ENCODE measurements around the gene INAVA. TPM values are rescaled to one million over a fixed set of nuclear protein-coding genes. Genes with fewer than 3 reads are reported as not detected.

INAVA gene
- total RNA-seq, 2 donors from 2014 or later: 59.5 to 61.5 TPM

DNA sequence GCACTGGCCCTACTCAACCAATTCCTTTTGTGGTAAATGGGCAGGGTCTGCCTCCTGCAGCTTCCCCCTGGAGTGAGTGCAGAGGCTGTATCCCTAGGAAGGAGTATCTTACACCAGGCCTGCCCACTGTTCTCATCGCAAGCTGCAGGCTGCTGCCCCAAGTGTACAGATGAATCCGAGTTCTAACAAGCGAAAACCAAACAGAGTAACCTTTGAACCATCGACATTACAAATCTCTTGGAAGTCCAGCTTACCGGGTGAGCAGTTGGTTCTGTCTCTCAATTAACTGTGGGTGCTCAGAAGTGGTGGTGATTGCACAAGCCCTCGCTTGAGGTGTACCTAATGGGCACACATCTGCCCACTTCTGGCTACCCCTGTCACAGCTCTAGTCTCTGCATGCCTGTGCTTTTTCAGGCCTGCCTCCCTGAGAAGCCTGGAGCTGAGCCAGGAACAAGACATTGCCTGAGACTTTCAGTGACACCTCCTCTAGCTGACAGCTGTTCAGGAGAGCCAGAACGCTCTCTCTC is 22.7 kb downstream of the INAVA start:
- Mint-ChIP-seq H3K4me3 (no peak overlapping the region), H3K9me3 (no peaks in the 10 kb centered on the region), H3K27me3 (ENCODE audit: insufficient read depth) (no peaks in the 10 kb centered on the region), H3K36me3 (ENCODE audit: low read depth) (peaks cover 12% of the 10 kb centered on the region), H3K4me1 (no peaks in the 10 kb centered on the region), H3K27ac (no peak overlapping the region)
- no peak for DNase-seq
- Histone ChIP-seq H3K9me3 (ENCODE audit: control insufficient read depth, low read length) (no peaks in the 10 kb centered on the region), H3K27ac (ENCODE audit: low read depth, low read length) (peak overlapping the region; percentile 55), H3K4me1 (ENCODE audit: control insufficient read depth, insufficient read depth, low read length) (no peaks in the 10 kb centered on the region), H3K4me3 (ENCODE audit: low read length) (no peak overlapping the region), H3K27me3 (ENCODE audit: control insufficient read depth, insufficient read depth, low read length, poor library complexity, severe bottlenecking) (no peaks in the 10 kb centered on the region), H3K9ac (ENCODE audit: extremely low read depth, low read length, poor library complexity, severe bottlenecking) (no peak overlapping the region), H3K36me3 (ENCODE audit: control insufficient read depth, insufficient read depth, low read length) (peaks cover 11% of the 10 kb centered on the region)
- TF ChIP-seq, protein P1, sequence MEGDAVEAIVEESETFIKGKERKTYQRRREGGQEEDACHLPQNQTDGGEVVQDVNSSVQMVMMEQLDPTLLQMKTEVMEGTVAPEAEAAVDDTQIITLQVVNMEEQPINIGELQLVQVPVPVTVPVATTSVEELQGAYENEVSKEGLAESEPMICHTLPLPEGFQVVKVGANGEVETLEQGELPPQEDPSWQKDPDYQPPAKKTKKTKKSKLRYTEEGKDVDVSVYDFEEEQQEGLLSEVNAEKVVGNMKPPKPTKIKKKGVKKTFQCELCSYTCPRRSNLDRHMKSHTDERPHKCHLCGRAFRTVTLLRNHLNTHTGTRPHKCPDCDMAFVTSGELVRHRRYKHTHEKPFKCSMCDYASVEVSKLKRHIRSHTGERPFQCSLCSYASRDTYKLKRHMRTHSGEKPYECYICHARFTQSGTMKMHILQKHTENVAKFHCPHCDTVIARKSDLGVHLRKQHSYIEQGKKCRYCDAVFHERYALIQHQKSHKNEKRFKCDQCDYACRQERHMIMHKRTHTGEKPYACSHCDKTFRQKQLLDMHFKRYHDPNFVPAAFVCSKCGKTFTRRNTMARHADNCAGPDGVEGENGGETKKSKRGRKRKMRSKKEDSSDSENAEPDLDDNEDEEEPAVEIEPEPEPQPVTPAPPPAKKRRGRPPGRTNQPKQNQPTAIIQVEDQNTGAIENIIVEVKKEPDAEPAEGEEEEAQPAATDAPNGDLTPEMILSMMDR (conservative IDR thresholded peaks at IDR 0.05): no peak
- WGBS, 2 experiments (ENCODE audit: insufficient coverage in 1 of 2, insufficient read length in 1 of 2): 94 to 100% methylated on average over 2 to 6 of the region's 7 CpGs

DNA sequence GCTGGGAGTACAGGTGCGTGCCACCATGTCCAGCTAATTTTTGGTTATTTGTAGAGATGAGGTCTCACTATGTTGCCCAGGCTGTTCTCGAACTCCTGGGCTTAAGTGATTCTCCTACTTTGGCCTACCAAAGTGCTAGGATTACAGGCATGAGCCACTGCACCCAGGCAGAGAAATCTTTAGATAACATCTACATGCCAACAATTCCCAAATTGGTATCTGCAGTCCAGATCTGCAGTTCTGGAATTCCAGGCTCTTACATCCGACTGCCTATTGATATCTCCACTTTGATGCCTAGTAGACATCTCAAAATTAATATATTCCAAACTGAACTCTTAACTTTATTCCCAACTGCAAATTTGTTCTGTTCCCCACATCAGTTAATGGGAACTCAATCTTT is 23.3 kb downstream of the INAVA start:
- Mint-ChIP-seq H3K36me3 (ENCODE audit: low read depth) (peaks cover 9% of the 10 kb centered on the region), H3K4me1 (no peaks in the 10 kb centered on the region), H3K9me3 (no peaks in the 10 kb centered on the region), H3K27me3 (ENCODE audit: insufficient read depth) (no peaks in the 10 kb centered on the region), H3K4me3 (no peak overlapping the region), H3K27ac (no peak overlapping the region)
- Histone ChIP-seq H3K4me3 (ENCODE audit: low read length) (no peak overlapping the region), H3K4me1 (ENCODE audit: control insufficient read depth, insufficient read depth, low read length) (no peaks in the 10 kb centered on the region), H3K9ac (ENCODE audit: extremely low read depth, low read length, poor library complexity, severe bottlenecking) (no peak overlapping the region), H3K9me3 (ENCODE audit: control insufficient read depth, low read length) (no peaks in the 10 kb centered on the region), H3K27me3 (ENCODE audit: control insufficient read depth, insufficient read depth, low read length, poor library complexity, severe bottlenecking) (no peaks in the 10 kb centered on the region), H3K36me3 (ENCODE audit: control insufficient read depth, insufficient read depth, low read length) (peaks cover 4% of the 10 kb centered on the region), H3K27ac (ENCODE audit: low read depth, low read length) (no peak overlapping the region)
- TF ChIP-seq, protein P1 (conservative IDR thresholded peaks at IDR 0.05): no peak
- WGBS, 2 experiments (ENCODE audit: insufficient coverage in 1 of 2, insufficient read length in 1 of 2): 88 to 95% methylated on average over 1 to 3 of the region's 3 CpGs
- DNase-seq: no peak

DNA sequence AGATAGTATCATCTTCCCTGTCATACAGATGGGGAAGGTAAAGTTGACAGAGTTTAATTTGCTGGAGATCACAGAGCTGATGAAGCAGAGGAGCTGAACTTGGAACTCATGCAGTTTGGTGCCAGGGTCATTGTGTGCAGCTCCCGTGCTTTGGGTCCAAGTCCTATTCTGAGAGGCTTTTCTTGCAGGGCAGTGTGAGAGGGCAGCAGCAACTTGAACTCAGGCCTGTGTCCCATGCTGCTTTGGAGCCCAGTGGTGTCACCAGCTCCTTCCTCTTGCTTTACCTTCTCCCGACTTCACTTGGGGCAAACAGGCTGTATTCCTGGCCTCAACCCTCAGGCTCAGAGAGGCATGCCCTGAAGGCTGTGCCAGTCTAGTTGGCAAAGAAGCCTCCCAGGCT is 24.7 kb downstream of the INAVA start:
- H3K27ac ChIP-seq (ENCODE audit: low read depth, low read length): no peak overlapping the region
- H3K36me3 Mint-ChIP-seq (ENCODE audit: low read depth): no peaks in the 10 kb centered on the region
- no peak overlapping the region for H3K4me3 ChIP-seq (ENCODE audit: low read length)
- no peak for DNase-seq
- 88 to 90% methylated on average over 2 of the region's 2 CpGs for WGBS, 2 experiments (ENCODE audit: insufficient coverage in 1 of 2, insufficient read length in 1 of 2)
- H3K9me3 ChIP-seq (ENCODE audit: control insufficient read depth, low read length): no peaks in the 10 kb centered on the region
- H3K9ac ChIP-seq (ENCODE audit: extremely low read depth, low read length, poor library complexity, severe bottlenecking): no peak overlapping the region
- no peak overlapping the region for H3K4me3 Mint-ChIP-seq
- TF ChIP-seq, protein P1 (conservative IDR thresholded peaks at IDR 0.05): no peak
- H3K4me1 Mint-ChIP-seq: no peaks in the 10 kb centered on the region
- H3K36me3 ChIP-seq (ENCODE audit: control insufficient read depth, insufficient read depth, low read length): no peaks in the 10 kb centered on the region
- H3K27ac Mint-ChIP-seq: no peak overlapping the region
- no peaks in the 10 kb centered on the region for H3K27me3 ChIP-seq (ENCODE audit: control insufficient read depth, insufficient read depth, low read length, poor library complexity, severe bottlenecking)
- no peaks in the 10 kb centered on the region for H3K9me3 Mint-ChIP-seq
- no peaks in the 10 kb centered on the region for H3K4me1 ChIP-seq (ENCODE audit: control insufficient read depth, insufficient read depth, low read length)
- no peaks in the 10 kb centered on the region for H3K27me3 Mint-ChIP-seq (ENCODE audit: insufficient read depth)

Data from endodermal cell (in vitro differentiated cells).